NB4 (cell line): ENCODE measurements around the gene EXOC4.

Experiments used
- MYC ChIP-seq: IDR thresholded peaks from 2 replicates; pipeline ENCODE4 v1.6.1; 2011; ENCODE audit warnings: low read depth, low read length
- POLR2A ChIP-seq: IDR thresholded peaks from 2 replicates; pipeline ENCODE4 v1.6.1; 2011; ENCODE audit warnings: mild to moderate bottlenecking; ENCODE audit not compliant: insufficient read length; ENCODE audit errors: extremely low read depth
- TF ChIP-seq, protein P1 (sequence below): IDR thresholded peaks from one replicate; pipeline ENCODE4 v1.5.1; 2012; ENCODE audit warnings: low read depth, low read length

DNA sequence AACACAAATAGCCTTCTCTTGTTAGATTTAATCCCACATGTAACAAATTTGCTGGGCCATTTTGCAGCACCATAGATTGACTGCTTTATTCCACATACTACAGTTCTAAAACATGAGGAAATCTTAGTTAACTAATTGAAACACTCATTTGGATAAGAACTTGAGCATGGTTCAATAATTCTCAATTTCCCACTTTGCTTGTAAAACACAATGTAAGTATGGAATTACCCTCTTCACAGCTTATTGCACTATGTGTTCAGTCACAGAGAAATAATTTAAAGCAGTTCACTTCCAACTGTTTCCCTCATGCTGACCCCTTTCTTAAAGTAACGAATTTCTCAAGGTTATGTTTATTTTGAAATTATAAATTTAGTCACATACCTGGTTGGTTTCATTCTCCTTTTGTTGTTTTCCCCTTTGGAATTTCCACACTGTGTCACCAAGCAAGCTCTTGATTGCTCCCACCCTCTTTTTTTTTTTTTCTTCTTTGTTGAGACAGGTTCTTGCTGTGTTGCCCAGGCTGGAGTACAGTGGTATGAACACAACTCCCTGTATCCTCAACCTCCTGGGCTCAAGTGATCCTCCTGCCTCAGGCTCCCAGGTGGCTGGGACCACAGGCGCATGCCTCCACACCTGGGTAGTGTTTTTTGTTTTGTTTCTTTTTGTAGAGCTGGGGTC, 425.4 kb downstream of the EXOC4 start:
- TF ChIP-seq, protein P1, sequence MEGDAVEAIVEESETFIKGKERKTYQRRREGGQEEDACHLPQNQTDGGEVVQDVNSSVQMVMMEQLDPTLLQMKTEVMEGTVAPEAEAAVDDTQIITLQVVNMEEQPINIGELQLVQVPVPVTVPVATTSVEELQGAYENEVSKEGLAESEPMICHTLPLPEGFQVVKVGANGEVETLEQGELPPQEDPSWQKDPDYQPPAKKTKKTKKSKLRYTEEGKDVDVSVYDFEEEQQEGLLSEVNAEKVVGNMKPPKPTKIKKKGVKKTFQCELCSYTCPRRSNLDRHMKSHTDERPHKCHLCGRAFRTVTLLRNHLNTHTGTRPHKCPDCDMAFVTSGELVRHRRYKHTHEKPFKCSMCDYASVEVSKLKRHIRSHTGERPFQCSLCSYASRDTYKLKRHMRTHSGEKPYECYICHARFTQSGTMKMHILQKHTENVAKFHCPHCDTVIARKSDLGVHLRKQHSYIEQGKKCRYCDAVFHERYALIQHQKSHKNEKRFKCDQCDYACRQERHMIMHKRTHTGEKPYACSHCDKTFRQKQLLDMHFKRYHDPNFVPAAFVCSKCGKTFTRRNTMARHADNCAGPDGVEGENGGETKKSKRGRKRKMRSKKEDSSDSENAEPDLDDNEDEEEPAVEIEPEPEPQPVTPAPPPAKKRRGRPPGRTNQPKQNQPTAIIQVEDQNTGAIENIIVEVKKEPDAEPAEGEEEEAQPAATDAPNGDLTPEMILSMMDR = no peak
- TF ChIP-seq POLR2A (no peak), MYC (no peak)
